ENCODE results near the gene RAD51B.

RAD51B gene

GRCh38 chr14:67940486-67941455 is 121.2 kb downstream of the RAD51B start:
- Histone ChIP-seq H3K9me3 (no peaks in the 10 kb centered on the region), H3K9ac (no peak overlapping the region), H3K4me3 (no peak overlapping the region), H3K27me3 (no peaks in the 10 kb centered on the region), H3K27ac (no peak overlapping the region), H3K4me1 (peaks cover 16% of the 10 kb centered on the region), H3K4me2 (peak overlapping the region; percentile 22; the same call in 1 of the 2 replicates), H3K36me3 (no peaks in the 10 kb centered on the region), H4K20me1 (no peaks in the 10 kb centered on the region)
- TF ChIP-seq Cebpa-rat (IDR thresholded peaks at IDR 0.05) = no peak

GRCh38 chr14:67941456-67942018 is 122.0 kb downstream of the RAD51B start:
- no peaks in the 10 kb centered on the region for H3K27me3 ChIP-seq
- no peak overlapping the region for H3K27ac ChIP-seq
- no peaks in the 10 kb centered on the region for H3K36me3 ChIP-seq
- H4K20me1 ChIP-seq = no peaks in the 10 kb centered on the region
- no peak overlapping the region for H3K9ac ChIP-seq
- H3K4me3 ChIP-seq = no peak overlapping the region
- TF ChIP-seq Cebpa-rat (IDR thresholded peaks at IDR 0.05) = no peak
- H3K4me2 ChIP-seq = peak overlapping the region; percentile 22; the same call in 1 of the 2 replicates
- H3K4me1 ChIP-seq = peaks cover 16% of the 10 kb centered on the region
- H3K9me3 ChIP-seq = no peaks in the 10 kb centered on the region

GRCh38 chr14:67942080-67942710 is 122.6 kb downstream of the RAD51B start:
- Histone ChIP-seq H3K9me3 (no peaks in the 10 kb centered on the region), H3K27ac (no peak overlapping the region), H3K36me3 (no peaks in the 10 kb centered on the region), H3K27me3 (no peaks in the 10 kb centered on the region), H3K4me1 (peaks cover 16% of the 10 kb centered on the region), H3K4me2 (no peak overlapping the region), H3K4me3 (no peak overlapping the region), H4K20me1 (no peaks in the 10 kb centered on the region), H3K9ac (no peak overlapping the region)
- no peak for TF ChIP-seq Cebpa-rat (IDR thresholded peaks at IDR 0.05)

DNA sequence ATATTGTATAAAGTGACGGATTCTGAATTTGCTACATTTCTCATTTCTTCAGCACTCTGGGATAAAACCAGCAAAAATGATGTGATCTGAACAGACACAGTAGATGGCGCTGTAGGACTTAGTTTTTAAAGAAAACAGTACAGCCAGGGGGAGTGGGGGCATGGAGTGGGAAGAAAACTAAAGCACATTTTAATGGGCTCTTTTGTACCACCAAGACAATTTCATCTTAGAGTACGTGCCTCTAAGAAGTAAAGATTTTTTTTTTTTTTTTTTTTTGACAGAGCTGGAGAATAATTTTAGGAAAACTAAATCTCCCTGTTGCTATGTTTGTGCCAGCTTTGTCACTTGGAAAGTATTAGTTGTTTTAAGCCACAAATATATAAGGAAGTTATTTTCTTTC is 124.4 kb downstream of the RAD51B start:
- no peaks in the 10 kb centered on the region for H3K36me3 ChIP-seq
- no peak overlapping the region for H3K4me2 ChIP-seq
- no peak overlapping the region for H3K27ac ChIP-seq
- no peaks in the 10 kb centered on the region for H4K20me1 ChIP-seq
- no peaks in the 10 kb centered on the region for H3K27me3 ChIP-seq
- peaks cover 16% of the 10 kb centered on the region for H3K4me1 ChIP-seq
- TF ChIP-seq Cebpa-rat (IDR thresholded peaks at IDR 0.05) = no peak
- no peak overlapping the region for H3K9ac ChIP-seq
- no peak overlapping the region for H3K4me3 ChIP-seq
- H3K9me3 ChIP-seq = peaks cover 3% of the 10 kb centered on the region

- Histone ChIP-seq H3K4me1 (peaks cover 11% of the 10 kb centered on the region), H3K27ac (no peak overlapping the region), H3K9me3 (peaks cover 10% of the 10 kb centered on the region), H3K4me3 (no peak overlapping the region), H3K36me3 (no peaks in the 10 kb centered on the region), H3K9ac (no peak overlapping the region), H3K4me2 (no peak overlapping the region), H4K20me1 (no peaks in the 10 kb centered on the region), H3K27me3 (no peaks in the 10 kb centered on the region)
- no peak for TF ChIP-seq Cebpa-rat (IDR thresholded peaks at IDR 0.05)
Observed at GRCh38 chr14:67944605-67945004, 125.0 kb downstream of the RAD51B start.

GRCh38 chr14:67949771-67950170 is 130.2 kb downstream of the RAD51B start:
- Histone ChIP-seq H3K4me2 (no peak overlapping the region), H3K27me3 (no peaks in the 10 kb centered on the region), H3K9ac (no peak overlapping the region), H4K20me1 (no peaks in the 10 kb centered on the region), H3K4me1 (no peaks in the 10 kb centered on the region), H3K9me3 (peaks cover 19% of the 10 kb centered on the region), H3K36me3 (no peaks in the 10 kb centered on the region), H3K27ac (no peak overlapping the region), H3K4me3 (no peak overlapping the region)
- no peak for TF ChIP-seq Cebpa-rat (IDR thresholded peaks at IDR 0.05)

DNA sequence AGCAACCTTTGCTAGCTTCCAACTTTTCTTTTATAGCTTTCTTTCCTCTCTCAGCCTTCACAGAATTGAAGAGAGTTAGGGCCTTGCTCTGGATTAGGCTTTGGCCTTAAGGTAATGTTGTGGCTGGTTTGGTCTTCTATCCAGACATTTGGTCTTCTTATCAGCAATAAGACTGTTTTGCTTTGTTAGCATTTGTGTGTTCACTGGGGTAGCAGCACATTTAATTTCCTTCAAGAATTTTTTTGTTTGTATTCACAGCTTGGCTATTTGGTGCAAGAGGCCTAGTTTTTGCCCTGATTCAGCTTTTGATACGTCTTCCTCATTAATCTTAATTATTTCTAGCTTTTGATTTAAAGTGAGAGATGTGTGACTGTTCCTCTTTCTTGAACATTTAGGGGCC is 130.8 kb downstream of the RAD51B start:
- H3K9ac ChIP-seq = no peak overlapping the region
- H3K9me3 ChIP-seq = peaks cover 19% of the 10 kb centered on the region
- no peak overlapping the region for H3K27ac ChIP-seq
- H4K20me1 ChIP-seq = no peaks in the 10 kb centered on the region
- H3K27me3 ChIP-seq = no peaks in the 10 kb centered on the region
- H3K36me3 ChIP-seq = no peaks in the 10 kb centered on the region
- no peak overlapping the region for H3K4me2 ChIP-seq
- no peaks in the 10 kb centered on the region for H3K4me1 ChIP-seq
- TF ChIP-seq Cebpa-rat (IDR thresholded peaks at IDR 0.05) = no peak
- H3K4me3 ChIP-seq = no peak overlapping the region

- Histone ChIP-seq H3K4me2 (no peak overlapping the region), H3K9me3 (peaks cover 19% of the 10 kb centered on the region), H3K27me3 (no peaks in the 10 kb centered on the region), H3K4me3 (no peak overlapping the region), H3K36me3 (no peaks in the 10 kb centered on the region), H3K27ac (no peak overlapping the region), H4K20me1 (no peaks in the 10 kb centered on the region), H3K9ac (no peak overlapping the region), H3K4me1 (no peaks in the 10 kb centered on the region)
- TF ChIP-seq Cebpa-rat (IDR thresholded peaks at IDR 0.05) = no peak
Observed at GRCh38 chr14:67951529-67952135, 132.1 kb downstream of the RAD51B start.

- Histone ChIP-seq H3K4me2 (no peak overlapping the region), H3K4me3 (no peak overlapping the region)
Observed at GRCh38 chr14:67952381-67952780, 132.8 kb downstream of the RAD51B start.

More at GRCh38 chr14:67952381-67952780, 132.8 kb downstream of the RAD51B start:
- TF ChIP-seq Cebpa-rat (IDR thresholded peaks at IDR 0.05) = no peak
- no peak overlapping the region for H3K27ac ChIP-seq
- H3K9ac ChIP-seq = no peak overlapping the region
- H3K36me3 ChIP-seq = no peaks in the 10 kb centered on the region
- H3K27me3 ChIP-seq = no peaks in the 10 kb centered on the region
- H4K20me1 ChIP-seq = no peaks in the 10 kb centered on the region
- no peaks in the 10 kb centered on the region for H3K4me1 ChIP-seq
- peaks cover 19% of the 10 kb centered on the region for H3K9me3 ChIP-seq
